BLaER1 (cell line): Measurements from ENCODE around the gene SULT1A1.
A peak's percentile ranks its signal among the peaks of the same experiment; 100 is the strongest.
"Not testable (repeated sequence)": the region's sequence is repeated elsewhere in the genome, so short reads cannot be mapped to it uniquely, and the experiment has no call there.

ENCODE experiments used
- H3K27ac ChIP-seq: shearing (Covaris generic); formaldehyde crosslinking; 2 replicates; pipeline ENCODE4 v1.8.1; 2022
- H3K27me3 ChIP-seq: shearing (Covaris generic); formaldehyde crosslinking; 2 replicates; pipeline ENCODE4 v1.8.1; 2022
- H3K36me3 ChIP-seq: shearing (Covaris generic); formaldehyde crosslinking; 2 replicates; pipeline ENCODE4 v1.8.1; 2022
- H3K4me1 ChIP-seq: shearing (Covaris generic); formaldehyde crosslinking; 2 replicates; pipeline ENCODE4 v1.8.1; 2022
- H3K4me2 ChIP-seq: shearing (Covaris generic); formaldehyde crosslinking; 2 replicates; pipeline ENCODE4 v1.8.1; 2022
- H3K4me3 ChIP-seq: shearing (Covaris generic); formaldehyde crosslinking; 2 replicates; pipeline ENCODE4 v1.8.1; 2022
- H3K9ac ChIP-seq: shearing (Covaris generic); formaldehyde crosslinking; 2 replicates; pipeline ENCODE4 v1.8.1; 2022
- H3K9me3 ChIP-seq: shearing (Covaris generic); formaldehyde crosslinking; 2 replicates; pipeline ENCODE4 v1.8.1; 2022
- H4K20me1 ChIP-seq: shearing (Covaris generic); formaldehyde crosslinking; 2 replicates; pipeline ENCODE4 v1.8.1; 2022
- Cebpa-rat ChIP-seq: shearing (Covaris generic); IDR thresholded peaks from 2 replicates; pipeline ENCODE4 v1.8.1; 2022

SULT1A1 gene

GRCh38 chr16:28609631-28610594 lies at the start of gene SULT1A1:
Gene SULT1A1, minus strand, starts transcription at chr16:28610044. Its CDS starts 1,189 bp downstream, at chr16:28608855.
- H3K9ac ChIP-seq, result peak within 1 kb of the TSS; percentile 58
- H4K20me1 ChIP-seq, result peaks cover 15% of the 10 kb centered on the region; the same call in 1 of the 2 replicates
- peak within 1 kb of the TSS; percentile 34 for H3K4me3 ChIP-seq
- H3K4me1 ChIP-seq, result peaks cover 25% of the 10 kb centered on the region
- peak within 1 kb of the TSS; percentile 80 for H3K4me2 ChIP-seq
- H3K9me3 ChIP-seq, result no peaks in the 10 kb centered on the region
- no peak for TF ChIP-seq Cebpa-rat
- no peaks in the 10 kb centered on the region for H3K27me3 ChIP-seq
- H3K27ac ChIP-seq, result peak within 1 kb of the TSS; percentile 69
- H3K36me3 ChIP-seq, result peaks cover 20% of the 10 kb centered on the region; the same call in 1 of the 2 replicates

GRCh38 chr16:28639959-28640358 lies 30.1 kb upstream of the SULT1A1 start:
- H3K9me3 ChIP-seq, H3K27me3 ChIP-seq, H3K36me3 ChIP-seq, H4K20me1 ChIP-seq, H3K27ac ChIP-seq, H3K4me3 ChIP-seq, H3K4me2 ChIP-seq, H3K4me1 ChIP-seq, H3K9ac ChIP-seq: not testable (repeated sequence)

GRCh38 chr16:28638359-28638758 lies 28.5 kb upstream of the SULT1A1 start:
- not testable (repeated sequence) for H3K27me3 ChIP-seq, H3K4me2 ChIP-seq, H4K20me1 ChIP-seq, H3K9ac ChIP-seq, H3K36me3 ChIP-seq, H3K27ac ChIP-seq, H3K4me1 ChIP-seq, H3K4me3 ChIP-seq, H3K9me3 ChIP-seq

GRCh38 chr16:28637765-28638164 lies 27.9 kb upstream of the SULT1A1 start, which contains the start of gene NPIPB8:
Gene NPIPB8, plus strand, starts transcription at chr16:28638065. Its CDS starts 296 bp downstream, at chr16:28638361.
- H3K4me2 ChIP-seq, H3K4me1 ChIP-seq, H3K9me3 ChIP-seq, H3K27ac ChIP-seq, H3K4me3 ChIP-seq, H4K20me1 ChIP-seq, H3K36me3 ChIP-seq, H3K9ac ChIP-seq, H3K27me3 ChIP-seq: not testable (repeated sequence)

GRCh38 chr16:28636093-28636823 lies 26.4 kb upstream of the SULT1A1 start:
- not testable (repeated sequence) for H3K27ac ChIP-seq, H3K4me3 ChIP-seq, H3K4me2 ChIP-seq, H3K36me3 ChIP-seq, H3K27me3 ChIP-seq, H3K9ac ChIP-seq, H3K4me1 ChIP-seq, H3K9me3 ChIP-seq, H4K20me1 ChIP-seq

- H3K4me2 ChIP-seq, result not testable (repeated sequence)
Observed at GRCh38 chr16:28630905-28631304, 21.1 kb upstream of the SULT1A1 start.

GRCh38 chr16:28623172-28623711 lies 13.4 kb upstream of the SULT1A1 start:
- TF ChIP-seq Cebpa-rat, result no peak
- Histone ChIP-seq H3K9ac (peak overlapping the region; percentile 76), H3K27me3 (no peaks in the 10 kb centered on the region), H3K4me3 (peak overlapping the region; percentile 67), H3K4me1 (peaks cover 29% of the 10 kb centered on the region), H3K36me3 (no peaks in the 10 kb centered on the region), H3K27ac (peak overlapping the region; percentile 80), H3K4me2 (peak overlapping the region; percentile 69), H4K20me1 (no peaks in the 10 kb centered on the region), H3K9me3 (no peaks in the 10 kb centered on the region)

More at GRCh38 chr16:28630905-28631304, 21.1 kb upstream of the SULT1A1 start:
- H3K9me3 ChIP-seq, H3K27me3 ChIP-seq, H3K36me3 ChIP-seq, H3K4me1 ChIP-seq, H3K4me3 ChIP-seq, H3K27ac ChIP-seq, H3K9ac ChIP-seq, H4K20me1 ChIP-seq: not testable (repeated sequence)

GRCh38 chr16:28622532-28623171 lies 12.8 kb upstream of the SULT1A1 start:
- Histone ChIP-seq H3K4me1 (peaks cover 35% of the 10 kb centered on the region), H3K4me3 (peak overlapping the region; percentile 67), H3K9ac (peak overlapping the region; percentile 76), H3K4me2 (peak overlapping the region; percentile 69), H3K27ac (peak overlapping the region; percentile 80)
- H4K20me1 ChIP-seq, H3K36me3 ChIP-seq, H3K27me3 ChIP-seq, H3K9me3 ChIP-seq: not testable (repeated sequence)

GRCh38 chr16:28621481-28622155 lies 11.8 kb upstream of the SULT1A1 start:
- Histone ChIP-seq H3K9me3 (no peaks in the 10 kb centered on the region), H3K27me3 (no peaks in the 10 kb centered on the region), H3K36me3 (no peaks in the 10 kb centered on the region), H3K4me3 (peak overlapping the region; percentile 67), H4K20me1 (no peaks in the 10 kb centered on the region), H3K27ac (no peak overlapping the region), H3K4me2 (peak overlapping the region; percentile 69), H3K9ac (no peak overlapping the region), H3K4me1 (peaks cover 45% of the 10 kb centered on the region)
- no peak for TF ChIP-seq Cebpa-rat

GRCh38 chr16:28620316-28620715 lies 10.5 kb upstream of the SULT1A1 start:
- H3K9ac ChIP-seq, H3K9me3 ChIP-seq, H3K4me3 ChIP-seq, H4K20me1 ChIP-seq, H3K27me3 ChIP-seq, H3K4me2 ChIP-seq, H3K36me3 ChIP-seq, H3K27ac ChIP-seq: not testable (repeated sequence)
- peaks cover 55% of the 10 kb centered on the region for H3K4me1 ChIP-seq
